NB4 (cell line): Measurements from ENCODE around the gene CDK5R2.

Source experiments
- MAX ChIP-seq: IDR thresholded peaks from 2 replicates; pipeline ENCODE4 v1.6.1; 2011; ENCODE audit warnings: low read depth, low read length
- MYC ChIP-seq: IDR thresholded peaks from 2 replicates; pipeline ENCODE4 v1.6.1; 2011; ENCODE audit warnings: low read depth, low read length
- POLR2A ChIP-seq: IDR thresholded peaks from 2 replicates; pipeline ENCODE4 v1.6.1; 2011; ENCODE audit warnings: mild to moderate bottlenecking; ENCODE audit not compliant: insufficient read length; ENCODE audit errors: extremely low read depth
- TF ChIP-seq, protein P1 (sequence below): IDR thresholded peaks from one replicate; pipeline ENCODE4 v1.5.1; 2012; ENCODE audit warnings: low read depth, low read length

DNA sequence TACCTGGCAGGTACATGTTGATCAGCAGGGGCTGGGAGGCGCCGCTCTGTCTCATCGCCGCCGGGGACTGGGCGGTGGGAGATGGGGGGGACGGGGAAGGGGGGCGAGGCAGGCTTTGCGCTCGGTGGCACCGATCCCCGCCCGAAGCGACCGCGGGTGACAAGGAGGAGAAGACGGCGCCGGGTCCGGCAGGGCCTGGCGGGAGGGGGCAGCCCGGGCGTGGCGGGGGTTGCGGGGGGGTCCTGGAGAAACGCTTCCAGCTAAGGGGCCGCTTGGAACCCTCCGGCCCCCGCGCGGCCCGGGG lies 25.5 kb downstream of the CDK5R2 start, which contains the start of gene FEV:
- TF ChIP-seq, protein P1, sequence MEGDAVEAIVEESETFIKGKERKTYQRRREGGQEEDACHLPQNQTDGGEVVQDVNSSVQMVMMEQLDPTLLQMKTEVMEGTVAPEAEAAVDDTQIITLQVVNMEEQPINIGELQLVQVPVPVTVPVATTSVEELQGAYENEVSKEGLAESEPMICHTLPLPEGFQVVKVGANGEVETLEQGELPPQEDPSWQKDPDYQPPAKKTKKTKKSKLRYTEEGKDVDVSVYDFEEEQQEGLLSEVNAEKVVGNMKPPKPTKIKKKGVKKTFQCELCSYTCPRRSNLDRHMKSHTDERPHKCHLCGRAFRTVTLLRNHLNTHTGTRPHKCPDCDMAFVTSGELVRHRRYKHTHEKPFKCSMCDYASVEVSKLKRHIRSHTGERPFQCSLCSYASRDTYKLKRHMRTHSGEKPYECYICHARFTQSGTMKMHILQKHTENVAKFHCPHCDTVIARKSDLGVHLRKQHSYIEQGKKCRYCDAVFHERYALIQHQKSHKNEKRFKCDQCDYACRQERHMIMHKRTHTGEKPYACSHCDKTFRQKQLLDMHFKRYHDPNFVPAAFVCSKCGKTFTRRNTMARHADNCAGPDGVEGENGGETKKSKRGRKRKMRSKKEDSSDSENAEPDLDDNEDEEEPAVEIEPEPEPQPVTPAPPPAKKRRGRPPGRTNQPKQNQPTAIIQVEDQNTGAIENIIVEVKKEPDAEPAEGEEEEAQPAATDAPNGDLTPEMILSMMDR: no peak
- TF ChIP-seq POLR2A (no peak), MAX (no peak), MYC (no peak)
